ENCODE results near the gene KRTAP5-7. TPM values are rescaled to one million over a fixed set of nuclear protein-coding genes. Genes with fewer than 3 reads are reported as not detected.

KRTAP5-7 gene
- total RNA-seq, 1 donor from 2014 or later: not detected

DNA sequence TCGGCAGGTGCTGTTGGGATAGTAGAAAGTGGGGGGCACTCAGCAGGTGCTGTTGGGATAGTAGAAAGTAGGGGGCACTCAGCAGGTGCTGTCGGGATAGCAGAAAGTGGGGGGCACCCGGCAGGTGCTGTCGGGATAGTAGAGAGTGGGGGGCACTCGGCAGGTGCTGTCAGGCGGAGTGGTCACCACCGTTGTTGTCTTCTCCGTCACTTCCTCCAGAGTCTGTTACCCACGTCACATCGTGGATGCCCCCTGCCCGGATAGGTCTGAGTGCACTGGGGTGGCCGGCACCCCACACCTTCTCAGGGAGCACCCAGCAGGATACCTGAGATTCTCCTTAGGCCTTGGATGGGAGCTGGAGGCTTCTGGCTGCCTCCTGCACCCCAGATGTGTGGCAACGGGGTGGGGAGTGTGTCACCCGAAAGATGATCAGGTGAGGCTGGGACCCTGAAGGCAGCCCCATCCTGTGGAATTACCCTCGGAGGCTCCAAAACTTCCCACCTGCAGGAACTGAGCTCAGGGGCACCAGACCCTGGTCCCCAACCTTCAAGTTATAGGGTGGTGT is 24.1 kb upstream of the KRTAP5-7 start:
- Histone ChIP-seq H3K27me3 (ENCODE audit: low read depth) (no peaks in the 10 kb centered on the region), H3K36me3 (peaks cover 49% of the 10 kb centered on the region), H3K27ac (no peak overlapping the region), H3K9me3 (peaks cover 6% of the 10 kb centered on the region), H3K4me3 (no peak overlapping the region), H3K4me1 (no peaks in the 10 kb centered on the region)
- TF ChIP-seq, protein P1, sequence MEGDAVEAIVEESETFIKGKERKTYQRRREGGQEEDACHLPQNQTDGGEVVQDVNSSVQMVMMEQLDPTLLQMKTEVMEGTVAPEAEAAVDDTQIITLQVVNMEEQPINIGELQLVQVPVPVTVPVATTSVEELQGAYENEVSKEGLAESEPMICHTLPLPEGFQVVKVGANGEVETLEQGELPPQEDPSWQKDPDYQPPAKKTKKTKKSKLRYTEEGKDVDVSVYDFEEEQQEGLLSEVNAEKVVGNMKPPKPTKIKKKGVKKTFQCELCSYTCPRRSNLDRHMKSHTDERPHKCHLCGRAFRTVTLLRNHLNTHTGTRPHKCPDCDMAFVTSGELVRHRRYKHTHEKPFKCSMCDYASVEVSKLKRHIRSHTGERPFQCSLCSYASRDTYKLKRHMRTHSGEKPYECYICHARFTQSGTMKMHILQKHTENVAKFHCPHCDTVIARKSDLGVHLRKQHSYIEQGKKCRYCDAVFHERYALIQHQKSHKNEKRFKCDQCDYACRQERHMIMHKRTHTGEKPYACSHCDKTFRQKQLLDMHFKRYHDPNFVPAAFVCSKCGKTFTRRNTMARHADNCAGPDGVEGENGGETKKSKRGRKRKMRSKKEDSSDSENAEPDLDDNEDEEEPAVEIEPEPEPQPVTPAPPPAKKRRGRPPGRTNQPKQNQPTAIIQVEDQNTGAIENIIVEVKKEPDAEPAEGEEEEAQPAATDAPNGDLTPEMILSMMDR (IDR thresholded peaks at IDR 0.05): no peak
- no peak for ATAC-seq
- intact Hi-C loops (cut with DNase I): no loop called here
- no peak for DNase-seq

DNA sequence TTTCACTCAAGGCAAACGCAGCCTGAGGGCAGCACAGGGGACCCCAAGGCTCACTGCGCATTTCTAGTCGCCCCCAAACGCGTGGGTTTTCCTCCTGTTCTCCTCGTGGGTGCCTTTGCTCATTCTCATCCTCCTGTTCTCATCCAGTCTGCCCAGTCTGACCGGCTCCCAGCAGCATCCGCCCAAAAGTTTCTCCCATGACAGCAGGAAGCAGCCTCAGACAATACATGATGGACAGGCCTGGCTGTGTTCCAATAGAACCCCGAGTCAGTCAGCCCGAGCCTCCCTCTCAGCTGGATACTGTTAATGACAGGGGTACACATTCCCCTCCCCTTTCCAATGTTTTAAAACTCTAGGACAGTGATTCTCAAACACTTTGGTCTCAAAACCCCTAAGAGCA is 22.5 kb upstream of the KRTAP5-7 start:
- Histone ChIP-seq H3K9me3 (peaks cover 12% of the 10 kb centered on the region), H3K36me3 (peaks cover 33% of the 10 kb centered on the region), H3K27ac (peak overlapping the region; percentile 37), H3K4me1 (no peaks in the 10 kb centered on the region), H3K4me3 (peak overlapping the region; percentile 2), H3K27me3 (ENCODE audit: low read depth) (no peaks in the 10 kb centered on the region)
- TF ChIP-seq, protein P1 (IDR thresholded peaks at IDR 0.05): no peak
- intact Hi-C loops (cut with DNase I): no loop called here
- DNase-seq: no peak
- no peak for ATAC-seq

DNA sequence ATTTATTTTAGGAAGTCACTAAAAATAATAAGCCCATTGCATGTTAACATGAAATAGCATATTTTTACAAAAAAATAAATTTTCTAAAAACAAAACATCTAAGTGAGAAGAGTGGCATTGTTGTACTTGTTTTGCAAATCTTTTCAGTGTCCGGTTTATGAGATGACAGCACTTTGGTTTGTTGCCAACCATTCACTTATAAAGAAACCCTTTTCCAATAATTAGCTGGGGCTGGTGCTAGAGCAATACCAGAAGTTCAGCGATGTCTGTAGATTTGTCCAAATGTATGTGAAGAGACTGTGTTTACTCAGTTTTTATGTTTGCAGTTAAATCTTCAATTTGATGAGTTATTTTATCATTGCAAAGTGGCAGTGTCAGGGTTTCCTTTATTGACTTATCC is 22.1 kb upstream of the KRTAP5-7 start:
- H3K36me3 ChIP-seq: peaks cover 28% of the 10 kb centered on the region
- intact Hi-C loops (cut with DNase I): no loop called here
- ATAC-seq (no peak), DNase-seq (no peak)
- H3K4me3 ChIP-seq: no peak overlapping the region
- H3K4me1 ChIP-seq: no peaks in the 10 kb centered on the region
- TF ChIP-seq, protein P1 (IDR thresholded peaks at IDR 0.05): no peak
- peaks cover 17% of the 10 kb centered on the region for H3K9me3 ChIP-seq
- no peak overlapping the region for H3K27ac ChIP-seq
- H3K27me3 ChIP-seq (ENCODE audit: low read depth): no peaks in the 10 kb centered on the region

DNA sequence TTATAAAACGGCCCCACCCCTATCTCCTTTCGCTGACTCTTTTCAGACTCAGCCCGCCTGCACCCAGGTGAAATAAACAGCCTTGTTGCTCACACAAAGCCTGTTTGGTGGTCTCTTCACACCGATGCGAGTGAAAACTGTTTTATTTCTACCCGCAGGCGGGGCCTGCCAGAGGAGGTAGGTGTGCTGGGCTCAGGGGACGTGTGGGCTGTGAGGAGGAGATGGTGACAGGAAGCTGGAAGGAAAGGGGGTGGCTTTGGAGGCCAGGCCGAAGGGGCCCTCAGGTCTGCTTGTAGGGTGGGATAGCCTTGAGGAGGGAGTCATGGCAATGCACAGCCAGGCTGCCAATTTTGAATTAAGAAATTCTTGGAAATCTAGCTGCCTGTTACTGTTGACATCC is 21.3 kb upstream of the KRTAP5-7 start:
- H3K36me3 ChIP-seq: peaks cover 20% of the 10 kb centered on the region
- peaks cover 18% of the 10 kb centered on the region for H3K9me3 ChIP-seq
- no peak overlapping the region for H3K4me3 ChIP-seq
- H3K27ac ChIP-seq: no peak overlapping the region
- no peak for DNase-seq
- H3K27me3 ChIP-seq (ENCODE audit: low read depth): no peaks in the 10 kb centered on the region
- intact Hi-C loops (cut with DNase I): no loop called here
- no peak for ATAC-seq
- no peaks in the 10 kb centered on the region for H3K4me1 ChIP-seq
- TF ChIP-seq, protein P1 (IDR thresholded peaks at IDR 0.05): no peak

DNA sequence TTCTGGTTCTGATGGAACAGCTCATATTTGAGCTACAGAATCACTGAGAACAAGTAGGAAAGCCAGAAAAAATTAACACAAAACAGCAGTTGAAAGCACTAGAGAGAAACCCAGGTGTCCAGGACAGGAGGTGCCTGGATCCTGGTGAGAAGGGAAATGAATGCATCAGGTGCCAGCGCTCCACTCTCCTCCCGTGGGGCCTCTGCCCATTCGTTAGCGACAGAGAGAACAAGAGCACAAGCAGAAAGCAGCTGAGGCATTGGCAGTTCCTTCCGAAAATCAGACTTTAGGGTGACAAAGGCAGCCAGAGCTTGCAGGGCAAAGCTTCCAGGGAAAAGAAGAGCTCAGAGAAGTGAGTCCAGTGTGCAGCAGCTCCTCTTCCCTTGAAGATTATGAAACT is 20.0 kb upstream of the KRTAP5-7 start:
- DNase-seq (no peak), ATAC-seq (no peak)
- no peaks in the 10 kb centered on the region for H3K4me1 ChIP-seq
- TF ChIP-seq, protein P1 (IDR thresholded peaks at IDR 0.05): no peak
- intact Hi-C loops (cut with DNase I): no loop called here
- H3K36me3 ChIP-seq: peaks cover 7% of the 10 kb centered on the region
- H3K27me3 ChIP-seq (ENCODE audit: low read depth): no peaks in the 10 kb centered on the region
- no peak overlapping the region for H3K4me3 ChIP-seq
- H3K9me3 ChIP-seq: peaks cover 18% of the 10 kb centered on the region
- no peak overlapping the region for H3K27ac ChIP-seq
